ENCODE results near the gene STARD9.
A peak's percentile ranks its signal among the peaks of the same experiment; 100 is the strongest.

STARD9 gene

GRCh38 chr15:42695527-42696071 is 120.2 kb downstream of the STARD9 start:
- TF ChIP-seq ZFX (IDR thresholded peaks at IDR 0.05) = no peak
- H3K27ac ChIP-seq = no peak overlapping the region; the same call in 1 of the 2 replicates

GRCh38 chr15:42696626-42697025 is 121.2 kb downstream of the STARD9 start:
- H3K27ac ChIP-seq = no peak overlapping the region

GRCh38 chr15:42704492-42704926 is 129.1 kb downstream of the STARD9 start:
- TF ChIP-seq ZFX (IDR thresholded peaks at IDR 0.05) = no peak
- TF ChIP-seq CTCF (conservative IDR thresholded peaks at IDR 0.05) = peak; percentile 96
- no peak overlapping the region for H3K27ac ChIP-seq

More at GRCh38 chr15:42696626-42697025, 121.2 kb downstream of the STARD9 start:
- TF ChIP-seq ZFX (IDR thresholded peaks at IDR 0.05) (no peak), CTCF (conservative IDR thresholded peaks at IDR 0.05) (no peak)

GRCh38 chr15:42705336-42705735 is 129.9 kb downstream of the STARD9 start:
- no peak overlapping the region; the same call in 1 of the 2 replicates for H3K27ac ChIP-seq
- TF ChIP-seq CTCF (conservative IDR thresholded peaks at IDR 0.05) (no peak), ZFX (IDR thresholded peaks at IDR 0.05) (no peak)

GRCh38 chr15:42707068-42707467 is 131.7 kb downstream of the STARD9 start:
- TF ChIP-seq CTCF (conservative IDR thresholded peaks at IDR 0.05) (no peak), ZFX (IDR thresholded peaks at IDR 0.05) (no peak)
- H3K27ac ChIP-seq = peak overlapping the region; percentile 87

GRCh38 chr15:42707873-42708544 is 132.6 kb downstream of the STARD9 start:
- peak overlapping the region; percentile 87 for H3K27ac ChIP-seq
- TF ChIP-seq CTCF (conservative IDR thresholded peaks at IDR 0.05) (no peak), ZFX (IDR thresholded peaks at IDR 0.05) (no peak)

GRCh38 chr15:42710662-42711061 is 135.3 kb downstream of the STARD9 start:
- H3K27ac ChIP-seq = no peak overlapping the region
- TF ChIP-seq ZFX (IDR thresholded peaks at IDR 0.05) = no peak
- no peak for TF ChIP-seq CTCF (conservative IDR thresholded peaks at IDR 0.05)

GRCh38 chr15:42711746-42712145 is 136.3 kb downstream of the STARD9 start:
- no peak overlapping the region for H3K27ac ChIP-seq
- TF ChIP-seq CTCF (conservative IDR thresholded peaks at IDR 0.05) (no peak), ZFX (IDR thresholded peaks at IDR 0.05) (no peak)
